Left lung (tissue), 10 donors: ENCODE results near the gene FBRSL1. TPM values are rescaled to one million over a fixed set of nuclear protein-coding genes. Genes with fewer than 3 reads are reported as not detected.
A peak's percentile ranks its signal among the peaks of the same experiment; 100 is the strongest.

ENCODE experiments used
- ATAC-seq: fragments of 200-7000 bp; cut with Tn5 transposase; one replicate; pipeline ENCODE4 v1.9.1; 2020; ENCODE audit warnings: moderate library complexity
- DNase-seq, 4 donors: peaks; one replicate each; pipeline ENCODE4 v3.0.0-alpha.2; 2013 to 2020
- H3K27ac ChIP-seq, 2 donors: fragments of 200-600 bp; sonication (generic) in 1 of 2; one replicate each; pipeline versions ENCODE4 v1.5.0 to v1.8.0; 2020 to 2021
- H3K27me3 ChIP-seq, 2 donors: fragments of 200-600 bp; sonication (generic) in 1 of 2; one replicate each; pipeline versions ENCODE4 v1.5.0 to v1.8.0; 2020 to 2021
- H3K36me3 ChIP-seq, 2 donors: fragments of 200-600 bp; sonication (generic) in 1 of 2; one replicate each; pipeline versions ENCODE4 v1.5.0 to v1.8.0; 2020 to 2021
- H3K4me1 ChIP-seq, 2 donors: fragments of 200-600 bp; one replicate each; pipeline ENCODE4 v1.8.0; 2021
- H3K4me3 ChIP-seq, 2 donors: fragments of 200-600 bp; sonication (generic) in 1 of 2; one replicate each; pipeline versions ENCODE4 v1.5.0 to v1.8.0; 2020 to 2021; ENCODE audit warnings: mild to moderate bottlenecking in 1 of 2
- H3K9me3 ChIP-seq, 2 donors: fragments of 200-600 bp; sonication (generic) in 1 of 2; one replicate each; pipeline versions ENCODE4 v1.5.0 to v1.8.0; 2020 to 2021
- intact Hi-C, 2 donors: fragments of 100-400 bp; cut with DNase I; formaldehyde crosslinking; loops; one replicate each; pipeline versions ENCODE4 v1.11.2 to v1.14.2; 2022
- polyA plus RNA-seq, 6 donors: library from polyadenylated mRNA; unstranded; fragments of 120-200 nt; gene quantifications; one replicate each; pipeline ENCODE4 v1.2.1, GENCODE V29; 2013; ENCODE audit not compliant: insufficient read length in 6 of 6
- total RNA-seq, 2 donors: library from RNA; stranded (reverse); fragmentation: NEBNext Ultra II Directional; extraction: Animal tissue kit (Norgen Biotek cat#: 25700); gene quantifications; one replicate each; pipeline ENCODE4 v1.2.1, GENCODE V29; 2021
- TF ChIP-seq, protein P1 (sequence below), 2 donors: fragments of 200-600 bp; sonication (generic) in 1 of 2; IDR thresholded peaks; one replicate each; pipeline versions ENCODE4 v1.5.0 to v1.8.0; 2021; ENCODE audit warnings: antibody characterized with exemption in 2 of 2
- donor health status: DM: no; HTN: yes; CAD: no.
- donor health status: DM: no; HTN: no; CAD: no.

The FBRSL1 gene
- total and polyA plus RNA-seq, 8 donors = 44.7 to 113 (median 83.9) TPM

GRCh38 chr12:132444283-132444682 is 45.7 kb upstream of the FBRSL1 start:
- peaks cover 0 to 39% of the 10 kb centered on the region in 2 donors for H3K27me3 ChIP-seq
- H3K4me3 ChIP-seq = no peak overlapping the region
- no peaks in the 10 kb centered on the region for H3K4me1 ChIP-seq
- H3K36me3 ChIP-seq = no peaks in the 10 kb centered on the region
- no peak for ATAC-seq
- TF ChIP-seq, protein P1, sequence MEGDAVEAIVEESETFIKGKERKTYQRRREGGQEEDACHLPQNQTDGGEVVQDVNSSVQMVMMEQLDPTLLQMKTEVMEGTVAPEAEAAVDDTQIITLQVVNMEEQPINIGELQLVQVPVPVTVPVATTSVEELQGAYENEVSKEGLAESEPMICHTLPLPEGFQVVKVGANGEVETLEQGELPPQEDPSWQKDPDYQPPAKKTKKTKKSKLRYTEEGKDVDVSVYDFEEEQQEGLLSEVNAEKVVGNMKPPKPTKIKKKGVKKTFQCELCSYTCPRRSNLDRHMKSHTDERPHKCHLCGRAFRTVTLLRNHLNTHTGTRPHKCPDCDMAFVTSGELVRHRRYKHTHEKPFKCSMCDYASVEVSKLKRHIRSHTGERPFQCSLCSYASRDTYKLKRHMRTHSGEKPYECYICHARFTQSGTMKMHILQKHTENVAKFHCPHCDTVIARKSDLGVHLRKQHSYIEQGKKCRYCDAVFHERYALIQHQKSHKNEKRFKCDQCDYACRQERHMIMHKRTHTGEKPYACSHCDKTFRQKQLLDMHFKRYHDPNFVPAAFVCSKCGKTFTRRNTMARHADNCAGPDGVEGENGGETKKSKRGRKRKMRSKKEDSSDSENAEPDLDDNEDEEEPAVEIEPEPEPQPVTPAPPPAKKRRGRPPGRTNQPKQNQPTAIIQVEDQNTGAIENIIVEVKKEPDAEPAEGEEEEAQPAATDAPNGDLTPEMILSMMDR (IDR thresholded peaks at IDR 0.05) = no peak
- H3K9me3 ChIP-seq = no peaks in the 10 kb centered on the region
- intact Hi-C loops = no loop called here
- peak overlapping the region in 1 of 2 donors; percentile 74 for H3K27ac ChIP-seq
- peak in 1 of 4 donors; percentile 63 for DNase-seq

GRCh38 chr12:132444957-132445883 is 44.7 kb upstream of the FBRSL1 start:
- Histone ChIP-seq H3K9me3 (no peaks in the 10 kb centered on the region), H3K27me3 (peaks cover 0 to 38% of the 10 kb centered on the region in 2 donors), H3K27ac (peak overlapping the region; percentile 39 to 74), H3K4me1 (no peaks in the 10 kb centered on the region), H3K36me3 (no peaks in the 10 kb centered on the region), H3K4me3 (peak overlapping the region; percentile 11 to 30)
- intact Hi-C loops = no loop called here
- TF ChIP-seq, protein P1 (IDR thresholded peaks at IDR 0.05) = no peak
- DNase-seq = peak in 3 of 4 donors; percentile 53 to 83 (median 63)
- peak; percentile 63 for ATAC-seq

- intact Hi-C loops = no loop called here
- H3K4me3 ChIP-seq = peak overlapping the region; percentile 11 to 30
- H3K36me3 ChIP-seq = no peaks in the 10 kb centered on the region
- peaks cover 3 to 5% of the 10 kb centered on the region in 2 donors for H3K4me1 ChIP-seq
- peak overlapping the region; percentile 39 to 74 for H3K27ac ChIP-seq
- ATAC-seq (peak; percentile 60), DNase-seq (peak in 3 of 4 donors; percentile 61 to 80 (median 76))
- no peaks in the 10 kb centered on the region for H3K9me3 ChIP-seq
- TF ChIP-seq, protein P1 (IDR thresholded peaks at IDR 0.05) = no peak
- H3K27me3 ChIP-seq = peaks cover 0 to 46% of the 10 kb centered on the region in 2 donors
Observed at GRCh38 chr12:132445884-132446632, 43.9 kb upstream of the FBRSL1 start.

GRCh38 chr12:132446633-132447326 is 43.2 kb upstream of the FBRSL1 start:
- peak overlapping the region in 1 of 2 donors; percentile 74 for H3K27ac ChIP-seq
- H3K27me3 ChIP-seq = peaks cover 0 to 48% of the 10 kb centered on the region in 2 donors
- peaks cover 5% of the 10 kb centered on the region in 2 donors for H3K4me1 ChIP-seq
- intact Hi-C loops = no loop called here
- H3K4me3 ChIP-seq = no peak overlapping the region
- TF ChIP-seq, protein P1 (IDR thresholded peaks at IDR 0.05) = no peak
- DNase-seq (no peak), ATAC-seq (no peak)
- no peaks in the 10 kb centered on the region for H3K36me3 ChIP-seq
- no peaks in the 10 kb centered on the region for H3K9me3 ChIP-seq
